ENCODE results near the gene SMIM22.
A peak's percentile ranks its signal among the peaks of the same experiment; 100 is the strongest.

Gene SMIM22

GRCh38 chr16:4790871-4791270, 4.3 kb upstream of the SMIM22 start:
- H3K27me3 ChIP-seq (ENCODE audit: insufficient read depth, low read length) = no peaks in the 10 kb centered on the region
- H2AFZ ChIP-seq (ENCODE audit: low read depth, low read length) = no peak overlapping the region
- no peaks in the 10 kb centered on the region for H3K4me1 ChIP-seq (ENCODE audit: insufficient read depth, low read length)
- no peaks in the 10 kb centered on the region for H3K9me3 ChIP-seq (ENCODE audit: low read length)
- H3K36me3 ChIP-seq (ENCODE audit: insufficient read depth, low read length) = no peaks in the 10 kb centered on the region
- no peak overlapping the region for H3K4me3 ChIP-seq (ENCODE audit: low read length)

DNA sequence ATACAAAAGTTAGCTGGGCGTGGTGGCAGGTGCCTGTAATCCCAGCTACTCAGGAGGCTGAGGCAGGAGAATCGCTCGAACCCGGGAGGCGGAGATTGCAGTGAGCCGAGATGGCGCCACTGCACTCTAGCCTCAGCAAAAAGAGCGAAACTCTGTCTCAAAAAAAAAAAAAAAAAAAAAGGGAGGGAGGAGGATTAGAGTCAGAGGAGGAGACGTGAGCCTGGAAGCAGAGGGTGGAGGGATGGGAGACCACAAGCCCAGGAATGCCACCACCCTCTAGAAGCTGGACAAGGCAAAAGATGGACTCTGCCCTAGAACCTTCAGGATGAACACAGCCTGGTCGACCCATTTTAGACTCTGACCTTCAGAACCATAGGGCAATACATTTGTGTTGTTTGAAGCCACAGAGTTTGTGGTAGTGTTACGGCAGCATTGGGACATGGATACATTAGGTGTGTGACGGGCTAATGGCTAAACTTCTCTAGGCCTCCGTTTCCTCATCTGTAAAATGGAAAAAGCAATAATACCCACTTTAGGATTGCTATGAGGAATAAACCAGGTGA, 2.1 kb upstream of the SMIM22 start:
- Histone ChIP-seq H2AFZ (ENCODE audit: low read depth, low read length) (no peak overlapping the region), H3K4me3 (ENCODE audit: low read length) (no peak overlapping the region), H3K27me3 (ENCODE audit: insufficient read depth, low read length) (no peaks in the 10 kb centered on the region), H3K9me3 (ENCODE audit: low read length) (no peaks in the 10 kb centered on the region), H3K36me3 (ENCODE audit: insufficient read depth, low read length) (peaks cover 7% of the 10 kb centered on the region), H3K4me1 (ENCODE audit: insufficient read depth, low read length) (no peaks in the 10 kb centered on the region)

DNA sequence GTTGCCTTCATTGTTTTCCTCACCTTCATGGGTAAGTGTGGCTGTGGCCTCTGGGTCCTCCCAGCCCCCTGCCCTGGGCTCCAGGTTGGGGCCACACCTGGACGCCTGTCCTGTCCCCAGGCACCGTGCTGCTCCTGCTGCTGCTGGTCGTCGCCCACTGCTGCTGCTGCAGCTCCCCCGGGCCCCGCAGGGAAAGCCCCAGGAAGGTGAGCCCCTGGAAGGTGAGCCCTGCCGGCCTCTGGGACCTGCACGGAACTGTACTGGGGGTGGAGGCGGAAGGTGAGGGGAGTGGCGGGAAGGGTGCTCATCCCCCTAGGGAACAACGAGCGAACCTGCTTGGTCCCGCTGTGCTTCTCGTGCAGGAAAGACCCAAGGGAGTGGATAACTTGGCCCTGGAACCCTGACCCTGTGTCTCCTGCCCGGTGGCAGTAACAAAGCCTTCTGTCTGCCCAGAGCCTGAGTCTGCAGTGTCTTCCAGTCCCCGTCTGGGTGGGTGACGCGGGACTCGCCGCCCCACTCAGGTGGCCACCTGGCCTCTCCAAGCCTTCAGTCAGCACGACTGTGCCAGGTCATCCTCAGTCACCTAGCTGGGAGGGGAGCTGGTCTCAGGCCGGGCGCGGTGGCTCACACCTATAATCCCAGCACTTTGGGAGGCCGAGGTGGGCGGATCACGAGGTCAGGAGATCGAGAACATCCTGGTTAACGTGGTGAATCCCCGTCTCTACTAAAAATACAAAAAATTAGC, 831 bp downstream of the SMIM22 start:
- Histone ChIP-seq H3K9me3 (ENCODE audit: low read length) (no peaks in the 10 kb centered on the region), H3K4me3 (ENCODE audit: low read length) (no peak overlapping the region), H3K4me1 (ENCODE audit: insufficient read depth, low read length) (no peaks in the 10 kb centered on the region), H3K36me3 (ENCODE audit: insufficient read depth, low read length) (peaks cover 17% of the 10 kb centered on the region), H3K27me3 (ENCODE audit: insufficient read depth, low read length) (no peaks in the 10 kb centered on the region), H2AFZ (ENCODE audit: low read depth, low read length) (no peak overlapping the region)

- no peak overlapping the region for H3K4me3 ChIP-seq (ENCODE audit: low read length)
- H3K27me3 ChIP-seq (ENCODE audit: insufficient read depth, low read length) = no peaks in the 10 kb centered on the region
- H2AFZ ChIP-seq (ENCODE audit: low read depth, low read length) = no peak overlapping the region
Observed at GRCh38 chr16:4796982-4797804, 2.0 kb downstream of the SMIM22 start.

GRCh38 chr16:4797805-4798252, 2.7 kb downstream of the SMIM22 start:
- Histone ChIP-seq H3K4me1 (ENCODE audit: insufficient read depth, low read length) (peaks cover 8% of the 10 kb centered on the region), H3K4me3 (ENCODE audit: low read length) (no peak overlapping the region), H3K36me3 (ENCODE audit: insufficient read depth, low read length) (peaks cover 17% of the 10 kb centered on the region), H3K27me3 (ENCODE audit: insufficient read depth, low read length) (no peaks in the 10 kb centered on the region), H3K9me3 (ENCODE audit: low read length) (no peaks in the 10 kb centered on the region), H2AFZ (ENCODE audit: low read depth, low read length) (no peak overlapping the region)

More at GRCh38 chr16:4796982-4797804, 2.0 kb downstream of the SMIM22 start:
- Histone ChIP-seq H3K9me3 (ENCODE audit: low read length) (no peaks in the 10 kb centered on the region), H3K4me1 (ENCODE audit: insufficient read depth, low read length) (peaks cover 8% of the 10 kb centered on the region), H3K36me3 (ENCODE audit: insufficient read depth, low read length) (peaks cover 17% of the 10 kb centered on the region)

DNA sequence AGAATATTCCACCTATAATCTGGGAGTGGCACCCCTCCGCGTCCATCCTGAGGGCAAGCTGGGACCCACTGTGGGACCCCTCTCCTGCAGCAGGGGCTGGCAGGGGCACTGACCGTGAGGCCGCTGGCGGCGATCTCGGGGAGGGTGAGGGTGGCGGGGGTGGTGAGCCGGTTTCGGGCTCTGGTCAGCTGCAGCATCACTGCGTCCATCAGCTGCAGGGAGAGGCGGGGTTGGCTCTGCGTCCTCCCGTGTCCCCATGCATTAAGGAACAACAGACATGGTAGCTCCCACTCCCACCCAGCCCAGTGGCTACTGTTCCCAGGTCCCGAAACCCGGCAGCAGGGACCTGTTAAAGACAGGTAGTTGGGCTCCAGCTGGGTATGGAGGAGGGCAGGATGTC, 3.3 kb downstream of the SMIM22 start:
- no peaks in the 10 kb centered on the region for H3K9me3 ChIP-seq (ENCODE audit: low read length)
- no peak overlapping the region for H3K4me3 ChIP-seq (ENCODE audit: low read length)
- no peaks in the 10 kb centered on the region for H3K27me3 ChIP-seq (ENCODE audit: insufficient read depth, low read length)
- peaks cover 17% of the 10 kb centered on the region for H3K36me3 ChIP-seq (ENCODE audit: insufficient read depth, low read length)
- H2AFZ ChIP-seq (ENCODE audit: low read depth, low read length) = no peak overlapping the region
- peaks cover 13% of the 10 kb centered on the region for H3K4me1 ChIP-seq (ENCODE audit: insufficient read depth, low read length)

- Histone ChIP-seq H2AFZ (ENCODE audit: low read depth, low read length) (no peak overlapping the region), H3K4me1 (ENCODE audit: insufficient read depth, low read length) (peaks cover 20% of the 10 kb centered on the region), H3K9me3 (ENCODE audit: low read length) (no peaks in the 10 kb centered on the region), H3K36me3 (ENCODE audit: insufficient read depth, low read length) (peaks cover 22% of the 10 kb centered on the region), H3K27me3 (ENCODE audit: insufficient read depth, low read length) (no peaks in the 10 kb centered on the region), H3K4me3 (ENCODE audit: low read length) (no peak overlapping the region)
Observed at GRCh38 chr16:4799171-4799855, 4.1 kb downstream of the SMIM22 start.

DNA sequence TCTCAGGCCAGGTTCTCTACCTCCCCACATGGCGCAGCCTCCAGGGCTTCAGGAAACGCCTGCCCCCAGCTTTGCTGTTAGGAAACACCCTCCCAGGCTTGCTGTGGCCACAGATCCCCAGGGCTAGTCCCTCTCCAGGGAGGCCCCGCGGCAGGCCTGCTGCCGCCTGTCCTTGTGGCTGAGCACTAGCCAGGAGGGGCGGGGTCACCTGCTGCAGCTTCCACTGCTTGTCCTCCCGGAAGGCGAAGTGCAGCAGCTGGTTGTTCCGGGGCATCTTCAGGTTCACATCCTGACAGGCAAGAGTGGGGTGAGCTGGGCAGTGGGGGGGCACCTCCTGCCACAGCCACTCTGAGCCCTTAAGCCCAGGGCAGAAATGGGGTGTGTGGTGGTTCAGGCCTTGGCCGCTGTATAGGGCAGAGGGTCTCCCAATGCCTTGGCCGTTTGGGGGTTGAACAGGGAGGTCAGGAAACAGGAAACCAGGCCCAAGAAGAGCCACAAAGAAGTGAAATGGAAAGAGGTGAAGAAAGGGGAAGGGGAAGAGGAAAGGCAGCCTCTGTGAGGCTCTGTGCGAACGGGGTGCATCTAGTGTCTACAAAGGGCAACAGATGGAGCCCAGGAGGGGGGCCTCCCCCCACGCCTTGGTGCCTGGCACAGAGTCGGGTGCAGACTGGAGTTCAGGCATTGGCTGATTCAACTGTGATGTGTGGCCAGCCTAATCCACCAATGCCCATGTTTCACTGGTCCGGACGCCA, 5.3 kb downstream of the SMIM22 start:
- H3K36me3 ChIP-seq (ENCODE audit: insufficient read depth, low read length) = peaks cover 34% of the 10 kb centered on the region
- no peak overlapping the region for H3K4me3 ChIP-seq (ENCODE audit: low read length)
- H2AFZ ChIP-seq (ENCODE audit: low read depth, low read length) = no peak overlapping the region

DNA sequence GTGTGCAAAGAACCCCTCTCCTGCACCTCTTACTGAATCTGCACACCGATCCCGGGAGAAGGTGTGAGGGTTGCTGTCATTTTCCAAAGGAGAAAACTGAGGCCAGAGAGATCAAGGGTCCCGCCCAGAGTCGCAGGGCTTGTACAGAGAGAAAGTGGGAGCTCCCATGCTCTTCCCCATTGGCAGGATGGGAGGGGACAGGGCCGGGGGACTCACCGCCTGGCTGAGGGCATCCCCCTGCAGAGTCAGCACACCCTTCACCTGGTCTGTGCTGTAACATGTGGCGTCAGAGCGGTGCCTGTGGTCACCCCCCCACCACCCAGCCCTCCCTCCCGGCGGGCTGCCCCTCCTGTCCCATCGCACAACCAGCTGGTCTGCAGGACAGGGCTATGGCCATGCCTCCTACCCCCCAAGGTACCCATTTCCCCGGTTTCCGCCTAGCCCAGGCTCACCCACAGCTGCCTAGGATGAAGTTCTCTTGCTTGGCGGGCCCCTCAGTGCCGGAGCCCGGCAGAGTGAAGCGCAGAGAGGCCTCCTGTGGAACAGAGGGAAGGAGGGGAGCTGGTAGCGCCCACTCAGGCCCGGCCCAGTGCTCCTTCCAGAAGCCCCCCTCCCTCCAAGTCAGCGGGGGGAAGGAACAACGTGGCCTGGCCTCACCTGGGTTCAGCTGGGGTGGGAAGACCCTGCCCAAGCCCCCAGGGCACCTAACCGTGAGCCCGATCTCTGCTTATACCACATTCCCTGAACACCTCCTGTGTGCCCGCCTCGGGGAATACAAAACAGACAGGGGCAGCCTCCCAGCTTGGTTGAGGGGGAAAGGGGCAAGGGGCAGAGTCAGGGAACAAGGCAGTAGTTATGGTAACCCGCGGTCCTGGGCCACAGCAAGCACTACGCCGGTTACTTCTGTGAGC, 6.1 kb downstream of the SMIM22 start:
- H3K4me3 ChIP-seq (ENCODE audit: low read length) = peak overlapping the region; percentile 91
- H3K36me3 ChIP-seq (ENCODE audit: insufficient read depth, low read length) = peaks cover 39% of the 10 kb centered on the region
- H3K9me3 ChIP-seq (ENCODE audit: low read length) = no peaks in the 10 kb centered on the region
- H3K27me3 ChIP-seq (ENCODE audit: insufficient read depth, low read length) = no peaks in the 10 kb centered on the region
- H2AFZ ChIP-seq (ENCODE audit: low read depth, low read length) = peak overlapping the region; percentile 92
- H3K4me1 ChIP-seq (ENCODE audit: insufficient read depth, low read length) = peaks cover 20% of the 10 kb centered on the region

More for the DNA sequence above, 5.3 kb downstream of the SMIM22 start:
- no peaks in the 10 kb centered on the region for H3K27me3 ChIP-seq (ENCODE audit: insufficient read depth, low read length)
- no peaks in the 10 kb centered on the region for H3K9me3 ChIP-seq (ENCODE audit: low read length)
- H3K4me1 ChIP-seq (ENCODE audit: insufficient read depth, low read length) = peaks cover 20% of the 10 kb centered on the region

GRCh38 chr16:4801962-4802658, 6.9 kb downstream of the SMIM22 start, which contains the start of gene ROGDI:
ROGDI (minus strand) TSS chr16:4802633; CDS start chr16:4802571, 62 bp downstream.
- Histone ChIP-seq H3K4me1 (ENCODE audit: insufficient read depth, low read length) (peaks cover 20% of the 10 kb centered on the region), H3K27me3 (ENCODE audit: insufficient read depth, low read length) (no peaks in the 10 kb centered on the region), H3K36me3 (ENCODE audit: insufficient read depth, low read length) (peaks cover 42% of the 10 kb centered on the region), H3K9me3 (ENCODE audit: low read length) (no peaks in the 10 kb centered on the region), H3K4me3 (ENCODE audit: low read length) (peak within 1 kb of the TSS; percentile 91), H2AFZ (ENCODE audit: low read depth, low read length) (peak within 1 kb of the TSS; percentile 92)

GRCh38 chr16:4802659-4803287, 7.6 kb downstream of the SMIM22 start:
- Histone ChIP-seq H3K4me1 (ENCODE audit: insufficient read depth, low read length) (peaks cover 20% of the 10 kb centered on the region), H2AFZ (ENCODE audit: low read depth, low read length) (peak overlapping the region; percentile 92), H3K9me3 (ENCODE audit: low read length) (no peaks in the 10 kb centered on the region), H3K36me3 (ENCODE audit: insufficient read depth, low read length) (peaks cover 44% of the 10 kb centered on the region), H3K27me3 (ENCODE audit: insufficient read depth, low read length) (no peaks in the 10 kb centered on the region), H3K4me3 (ENCODE audit: low read length) (peak overlapping the region; percentile 91)
